ENCODE measurements around the gene ZNF564. TPM values are rescaled to one million over a fixed set of nuclear protein-coding genes. Genes with fewer than 3 reads are reported as not detected.

Gene ZNF564
- total and polyA plus RNA-seq, 2 experiments from 2014 or later = 7.1 to 8.6 TPM

GRCh38 chr19:12597594-12597993, 46.3 kb upstream of the ZNF564 start:
- Histone ChIP-seq H2AFZ (no peak overlapping the region), H3K9me2 (ENCODE audit: insufficient read depth) (no peaks in the 10 kb centered on the region), H3K4me3 (no peak overlapping the region), H3K4me1 (ENCODE audit: insufficient read depth) (no peaks in the 10 kb centered on the region), H3K79me2 (replicated peaks; ENCODE audit: insufficient read depth) (no peaks in the 10 kb centered on the region), H3K36me3 (ENCODE audit: insufficient read depth) (no peaks in the 10 kb centered on the region), H3F3A (replicated peaks; ENCODE audit: low read depth) (no peaks in the 10 kb centered on the region), H3K27me3 (ENCODE audit: insufficient read depth) (no peaks in the 10 kb centered on the region), H3K4me2 (no peak overlapping the region), H4K20me1 (replicated peaks; ENCODE audit: insufficient read depth) (no peaks in the 10 kb centered on the region), H3K27ac (ENCODE audit: low read depth) (0 out of 2 replicates have a peak overlapping the region, but pooled peaks have one; percentile 2)
- Mint-ChIP-seq H3K27me3 (ENCODE audit: insufficient read depth, low read depth, poor library complexity) (no peaks in the 10 kb centered on the region), H3K36me3 (ENCODE audit: low read depth) (peaks cover 17% of the 10 kb centered on the region), H3K27ac (no peak overlapping the region), H3K4me3 (no peak overlapping the region), H3K9me3 (no peaks in the 10 kb centered on the region), H3K4me1 (no peaks in the 10 kb centered on the region; the same call in 2 of the 3 replicates)
- ATAC-seq = no peak
- no peak for DNase-seq (ENCODE audit: low spot score)
- TF ChIP-seq STAT1 (IDR thresholded peaks at IDR 0.05; ENCODE audit: unreplicated experiment) = no peak
- TF ChIP-seq JUNB (IDR thresholded peaks at IDR 0.05; ENCODE audit: unreplicated experiment) = no peak
- no peak for TF ChIP-seq NANOG (IDR thresholded peaks at IDR 0.05; ENCODE audit: borderline replicate concordance)
- TF ChIP-seq CREB1 (CRISPR knock-in tag; IDR thresholded peaks at IDR 0.05; ENCODE audit: low read depth) = no peak
- no peak for TF ChIP-seq EZH2 (IDR thresholded peaks at IDR 0.05; ENCODE audit: low read depth, unreplicated experiment)
- no peak for TF ChIP-seq ZNF114 (CRISPR knock-in tag; IDR thresholded peaks at IDR 0.05)
- no peak for TF ChIP-seq REST (IDR thresholded peaks at IDR 0.05; ENCODE audit: unreplicated experiment)
- TF ChIP-seq EZH2phosphoT487 (IDR thresholded peaks at IDR 0.05; ENCODE audit: unreplicated experiment) = no peak
- TF ChIP-seq, protein P1, sequence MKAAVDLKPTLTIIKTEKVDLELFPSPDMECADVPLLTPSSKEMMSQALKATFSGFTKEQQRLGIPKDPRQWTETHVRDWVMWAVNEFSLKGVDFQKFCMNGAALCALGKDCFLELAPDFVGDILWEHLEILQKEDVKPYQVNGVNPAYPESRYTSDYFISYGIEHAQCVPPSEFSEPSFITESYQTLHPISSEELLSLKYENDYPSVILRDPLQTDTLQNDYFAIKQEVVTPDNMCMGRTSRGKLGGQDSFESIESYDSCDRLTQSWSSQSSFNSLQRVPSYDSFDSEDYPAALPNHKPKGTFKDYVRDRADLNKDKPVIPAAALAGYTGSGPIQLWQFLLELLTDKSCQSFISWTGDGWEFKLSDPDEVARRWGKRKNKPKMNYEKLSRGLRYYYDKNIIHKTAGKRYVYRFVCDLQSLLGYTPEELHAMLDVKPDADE (IDR thresholded peaks at IDR 0.05) = no peak
- TF ChIP-seq CTCF (conservative IDR thresholded peaks at IDR 0.05; ENCODE audit: low read depth in 2 of 2) = no peak
- TF ChIP-seq POLR2AphosphoS5 (IDR thresholded peaks at IDR 0.05; ENCODE audit: low read depth) = no peak
